HepG2 (cell line): ENCODE measurements around the gene GALNTL6. TPM values are rescaled to one million over a fixed set of nuclear protein-coding genes. Genes with fewer than 3 reads are reported as not detected.

Source experiments
- KLF13 ChIP-seq: sonication (generic); formaldehyde crosslinking; IDR thresholded peaks from 2 replicates; pipeline ENCODE4 v1.4.0; 2020; ENCODE audit warnings: mild to moderate bottlenecking, missing genetic modification reagents
- PITX1 ChIP-seq: sonication (generic); formaldehyde crosslinking; IDR thresholded peaks from 2 replicates; pipeline ENCODE4 v1.5.1; 2020; ENCODE audit warnings: mild to moderate bottlenecking, missing genetic modification reagents
- ZNF660 ChIP-seq: sonication (generic); formaldehyde crosslinking; IDR thresholded peaks from 2 replicates; pipeline ENCODE4 v1.5.1; 2020; ENCODE audit warnings: mild to moderate bottlenecking, low read depth, missing genetic modification reagents, borderline replicate concordance
- polyA plus RNA-seq, 8 experiments: library from polyadenylated mRNA; depleted of rRNA in 3 of 8; stranded (reverse) in 7 of 8; unstranded in 1 of 8; fragments of >200 nt; fragmentation: Illumina TruSeq in 4 of 8; extraction: Trizol in 4 of 8; gene quantifications; 2 replicates each; pipeline versions ENCODE4 v1.2.1 to v1.2.3, GENCODE V29; 2011 to 2016; ENCODE audit warnings: low read depth in 4 of 8, missing spikeins in 1 of 8, mixed read lengths in 1 of 8; ENCODE audit not compliant: insufficient read depth in 1 of 8
- total RNA-seq, 5 experiments: library from RNA; depleted of rRNA; stranded (reverse); fragments of >200 nt; fragmentation: Illumina TruSeq; extraction: Trizol; gene quantifications; 2 replicates each; pipeline ENCODE4 v1.2.3, GENCODE V29; 2016; ENCODE audit warnings: low read depth in 1 of 5
- TF ChIP-seq, protein P1 (sequence below): sonication (generic); formaldehyde crosslinking; IDR thresholded peaks from 2 replicates; pipeline ENCODE4 v1.5.1; 2020; ENCODE audit warnings: mild to moderate bottlenecking, missing genetic modification reagents, moderate library complexity
- TF ChIP-seq, protein P2 (sequence below): sonication (generic); formaldehyde crosslinking; IDR thresholded peaks from 2 replicates; pipeline ENCODE4 v1.4.0; 2020; ENCODE audit warnings: mild to moderate bottlenecking, missing genetic modification reagents
- TF ChIP-seq, protein P3 (sequence below): sonication (generic); formaldehyde crosslinking; IDR thresholded peaks from 2 replicates; pipeline ENCODE4 v1.4.0; 2020; ENCODE audit warnings: missing genetic modification reagents
- TF ChIP-seq, protein P4 (sequence below): sonication (generic); formaldehyde crosslinking; conservative IDR thresholded peaks from 2 replicates; pipeline ENCODE4 v1.8.0; 2022; ENCODE audit warnings: missing genetic modification reagents

Gene GALNTL6
- total and polyA plus RNA-seq, 2 of the 13 experiments (the other 11 are each of a cell fraction or from before 2014, with no cell fraction given): not detected

DNA sequence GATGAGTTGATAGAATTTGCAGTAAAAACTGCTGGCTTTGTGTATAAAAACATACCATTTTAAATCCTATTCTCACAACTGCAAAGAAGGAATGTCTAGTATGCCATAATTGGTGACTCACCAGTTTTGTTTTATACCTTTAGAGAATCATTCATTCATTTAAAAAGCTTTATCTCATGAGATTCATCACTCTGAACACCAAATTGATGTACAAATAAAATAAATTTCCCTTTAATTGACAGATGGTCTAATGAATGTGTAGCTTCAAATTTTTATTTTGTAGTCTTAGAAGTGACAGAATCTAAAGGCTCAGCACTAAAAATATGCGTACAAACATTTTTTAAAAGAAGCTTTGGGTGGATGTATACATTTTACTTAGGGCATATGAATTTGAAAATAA lies 492.5 kb downstream of the GALNTL6 start (continued):
- TF ChIP-seq, protein P1, sequence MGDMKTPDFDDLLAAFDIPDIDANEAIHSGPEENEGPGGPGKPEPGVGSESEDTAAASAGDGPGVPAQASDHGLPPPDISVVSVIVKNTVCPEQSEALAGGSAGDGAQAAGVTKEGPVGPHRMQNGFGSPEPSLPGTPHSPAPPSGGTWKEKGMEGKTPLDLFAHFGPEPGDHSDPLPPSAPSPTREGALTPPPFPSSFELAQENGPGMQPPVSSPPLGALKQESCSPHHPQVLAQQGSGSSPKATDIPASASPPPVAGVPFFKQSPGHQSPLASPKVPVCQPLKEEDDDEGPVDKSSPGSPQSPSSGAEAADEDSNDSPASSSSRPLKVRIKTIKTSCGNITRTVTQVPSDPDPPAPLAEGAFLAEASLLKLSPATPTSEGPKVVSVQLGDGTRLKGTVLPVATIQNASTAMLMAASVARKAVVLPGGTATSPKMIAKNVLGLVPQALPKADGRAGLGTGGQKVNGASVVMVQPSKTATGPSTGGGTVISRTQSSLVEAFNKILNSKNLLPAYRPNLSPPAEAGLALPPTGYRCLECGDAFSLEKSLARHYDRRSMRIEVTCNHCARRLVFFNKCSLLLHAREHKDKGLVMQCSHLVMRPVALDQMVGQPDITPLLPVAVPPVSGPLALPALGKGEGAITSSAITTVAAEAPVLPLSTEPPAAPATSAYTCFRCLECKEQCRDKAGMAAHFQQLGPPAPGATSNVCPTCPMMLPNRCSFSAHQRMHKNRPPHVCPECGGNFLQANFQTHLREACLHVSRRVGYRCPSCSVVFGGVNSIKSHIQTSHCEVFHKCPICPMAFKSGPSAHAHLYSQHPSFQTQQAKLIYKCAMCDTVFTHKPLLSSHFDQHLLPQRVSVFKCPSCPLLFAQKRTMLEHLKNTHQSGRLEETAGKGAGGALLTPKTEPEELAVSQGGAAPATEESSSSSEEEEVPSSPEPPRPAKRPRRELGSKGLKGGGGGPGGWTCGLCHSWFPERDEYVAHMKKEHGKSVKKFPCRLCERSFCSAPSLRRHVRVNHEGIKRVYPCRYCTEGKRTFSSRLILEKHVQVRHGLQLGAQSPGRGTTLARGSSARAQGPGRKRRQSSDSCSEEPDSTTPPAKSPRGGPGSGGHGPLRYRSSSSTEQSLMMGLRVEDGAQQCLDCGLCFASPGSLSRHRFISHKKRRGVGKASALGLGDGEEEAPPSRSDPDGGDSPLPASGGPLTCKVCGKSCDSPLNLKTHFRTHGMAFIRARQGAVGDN (CRISPR knock-in tag): no peak
- TF ChIP-seq, protein P2, sequence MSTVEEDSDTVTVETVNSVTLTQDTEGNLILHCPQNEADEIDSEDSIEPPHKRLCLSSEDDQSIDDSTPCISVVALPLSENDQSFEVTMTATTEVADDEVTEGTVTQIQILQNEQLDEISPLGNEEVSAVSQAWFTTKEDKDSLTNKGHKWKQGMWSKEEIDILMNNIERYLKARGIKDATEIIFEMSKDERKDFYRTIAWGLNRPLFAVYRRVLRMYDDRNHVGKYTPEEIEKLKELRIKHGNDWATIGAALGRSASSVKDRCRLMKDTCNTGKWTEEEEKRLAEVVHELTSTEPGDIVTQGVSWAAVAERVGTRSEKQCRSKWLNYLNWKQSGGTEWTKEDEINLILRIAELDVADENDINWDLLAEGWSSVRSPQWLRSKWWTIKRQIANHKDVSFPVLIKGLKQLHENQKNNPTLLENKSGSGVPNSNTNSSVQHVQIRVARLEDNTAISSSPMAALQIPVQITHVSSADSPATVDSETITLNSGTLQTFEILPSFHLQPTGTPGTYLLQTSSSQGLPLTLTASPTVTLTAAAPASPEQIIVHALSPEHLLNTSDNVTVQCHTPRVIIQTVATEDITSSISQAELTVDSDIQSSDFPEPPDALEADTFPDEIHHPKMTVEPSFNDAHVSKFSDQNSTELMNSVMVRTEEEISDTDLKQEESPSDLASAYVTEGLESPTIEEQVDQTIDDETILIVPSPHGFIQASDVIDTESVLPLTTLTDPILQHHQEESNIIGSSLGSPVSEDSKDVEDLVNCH (CRISPR knock-in tag): no peak
- TF ChIP-seq ZNF660 (CRISPR knock-in tag): no peak
- no peak for TF ChIP-seq PITX1 (CRISPR knock-in tag)
- TF ChIP-seq, protein P3, sequence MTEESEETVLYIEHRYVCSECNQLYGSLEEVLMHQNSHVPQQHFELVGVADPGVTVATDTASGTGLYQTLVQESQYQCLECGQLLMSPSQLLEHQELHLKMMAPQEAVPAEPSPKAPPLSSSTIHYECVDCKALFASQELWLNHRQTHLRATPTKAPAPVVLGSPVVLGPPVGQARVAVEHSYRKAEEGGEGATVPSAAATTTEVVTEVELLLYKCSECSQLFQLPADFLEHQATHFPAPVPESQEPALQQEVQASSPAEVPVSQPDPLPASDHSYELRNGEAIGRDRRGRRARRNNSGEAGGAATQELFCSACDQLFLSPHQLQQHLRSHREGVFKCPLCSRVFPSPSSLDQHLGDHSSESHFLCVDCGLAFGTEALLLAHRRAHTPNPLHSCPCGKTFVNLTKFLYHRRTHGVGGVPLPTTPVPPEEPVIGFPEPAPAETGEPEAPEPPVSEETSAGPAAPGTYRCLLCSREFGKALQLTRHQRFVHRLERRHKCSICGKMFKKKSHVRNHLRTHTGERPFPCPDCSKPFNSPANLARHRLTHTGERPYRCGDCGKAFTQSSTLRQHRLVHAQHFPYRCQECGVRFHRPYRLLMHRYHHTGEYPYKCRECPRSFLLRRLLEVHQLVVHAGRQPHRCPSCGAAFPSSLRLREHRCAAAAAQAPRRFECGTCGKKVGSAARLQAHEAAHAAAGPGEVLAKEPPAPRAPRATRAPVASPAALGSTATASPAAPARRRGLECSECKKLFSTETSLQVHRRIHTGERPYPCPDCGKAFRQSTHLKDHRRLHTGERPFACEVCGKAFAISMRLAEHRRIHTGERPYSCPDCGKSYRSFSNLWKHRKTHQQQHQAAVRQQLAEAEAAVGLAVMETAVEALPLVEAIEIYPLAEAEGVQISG: no peak
- TF ChIP-seq, protein P4, sequence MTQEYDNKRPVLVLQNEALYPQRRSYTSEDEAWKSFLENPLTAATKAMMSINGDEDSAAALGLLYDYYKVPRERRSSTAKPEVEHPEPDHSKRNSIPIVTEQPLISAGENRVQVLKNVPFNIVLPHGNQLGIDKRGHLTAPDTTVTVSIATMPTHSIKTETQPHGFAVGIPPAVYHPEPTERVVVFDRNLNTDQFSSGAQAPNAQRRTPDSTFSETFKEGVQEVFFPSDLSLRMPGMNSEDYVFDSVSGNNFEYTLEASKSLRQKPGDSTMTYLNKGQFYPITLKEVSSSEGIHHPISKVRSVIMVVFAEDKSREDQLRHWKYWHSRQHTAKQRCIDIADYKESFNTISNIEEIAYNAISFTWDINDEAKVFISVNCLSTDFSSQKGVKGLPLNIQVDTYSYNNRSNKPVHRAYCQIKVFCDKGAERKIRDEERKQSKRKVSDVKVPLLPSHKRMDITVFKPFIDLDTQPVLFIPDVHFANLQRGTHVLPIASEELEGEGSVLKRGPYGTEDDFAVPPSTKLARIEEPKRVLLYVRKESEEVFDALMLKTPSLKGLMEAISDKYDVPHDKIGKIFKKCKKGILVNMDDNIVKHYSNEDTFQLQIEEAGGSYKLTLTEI (CRISPR knock-in tag): no peak
- TF ChIP-seq KLF13 (CRISPR knock-in tag): no peak
